Panc1 (cell line): ENCODE measurements around the gene ALG1. TPM values are rescaled to one million over a fixed set of nuclear protein-coding genes. Genes with fewer than 3 reads are reported as not detected.
"Not testable (repeated sequence)": the region's sequence is repeated elsewhere in the genome, so short reads cannot be mapped to it uniquely, and the experiment has no call there.

Experiments used
- ATAC-seq: fragments of 200-7000 bp; cut with Tn5 transposase; 2 replicates; pipeline ENCODE4 v1.9.1; 2020; ENCODE audit warnings: mild to moderate bottlenecking, moderate library complexity
- BruUV-seq: library from RNA; stranded (reverse); fragments of 400-500 nt; replicated peaks from 2 replicates; lab custom pipeline; 2021; lab: Mats Ljungman, UMichigan
- CTCF ChIA-PET: fragments of 300-600 bp; sonication (Branson Sonifier 250); formaldehyde crosslinking; loops from one replicate; lab custom pipeline; 2022; ENCODE audit warnings: antibody characterized with exemption; lab: Charles Lee
- POLR2A ChIA-PET: fragments of 300-600 bp; sonication (Branson Sonifier 250); formaldehyde crosslinking; loops from one replicate; lab custom pipeline; 2022; ENCODE audit warnings: antibody characterized with exemption; lab: Charles Lee
- DNase-seq: peaks from one replicate; pipeline ENCODE4 v3.0.0-alpha.2; 2010; ENCODE audit warnings: low read depth, low spot score
- H3K27ac ChIP-seq: 2 replicates; pipeline ENCODE4 v1.5.1; 2011; ENCODE audit warnings: mild to moderate bottlenecking, low read length, inconsistent platforms
- H3K27me3 ChIP-seq: fragments of 200-500 bp; sonication (Bioruptor generic); 2 replicates; pipeline ENCODE4 v1.6.0; 2014; ENCODE audit warnings: low read length, inconsistent platforms; ENCODE audit not compliant: control insufficient read depth, insufficient read depth
- H3K36me3 ChIP-seq: fragments of 200-500 bp; sonication (Bioruptor generic); 2 replicates; pipeline ENCODE4 v1.5.1; 2014; ENCODE audit warnings: inconsistent platforms, mild to moderate bottlenecking, low read length, moderate library complexity; ENCODE audit not compliant: control insufficient read depth, insufficient read depth
- H3K4me1 ChIP-seq: 2 replicates; pipeline ENCODE4 v1.5.1; 2011; ENCODE audit warnings: inconsistent platforms, mild to moderate bottlenecking, low read length, moderate library complexity; ENCODE audit not compliant: control insufficient read depth, insufficient read depth
- H3K4me3 ChIP-seq, 2 experiments: 2 replicates each; pipeline ENCODE4 v1.5.1; 2011 to 2012; ENCODE audit warnings: low read depth in 2 of 2, low read length in 2 of 2, mild to moderate bottlenecking in 2 of 2, inconsistent platforms in 1 of 2, moderate library complexity in 1 of 2
- H3K9me3 ChIP-seq: fragments of 200-500 bp; sonication (Bioruptor generic); 2 replicates; pipeline ENCODE4 v1.5.1; 2014; ENCODE audit warnings: low read depth, mild to moderate bottlenecking, inconsistent platforms, low read length, moderate library complexity; ENCODE audit not compliant: control insufficient read depth, insufficient read depth
- in situ Hi-C: cut with HindIII; loops from 2 replicates; pipeline ENCODE4 v1.10.0; 2016; ENCODE audit warnings: low sequenced_read_pairs, low pct_unique_long_range_greater_than_20kb
- intact Hi-C: fragments of 100-400 bp; cut with micrococcal nuclease; formaldehyde crosslinking; loops from one replicate; pipeline ENCODE4 v1.10.0; 2022; ENCODE audit not compliant: unreplicated experiment
- total RNA-seq: library from RNA; stranded (reverse); gene quantifications from one replicate; pipeline ENCODE4 v1.2.1, GENCODE V29; 2021; ENCODE audit not compliant: unreplicated experiment
- TF ChIP-seq, protein P1 (sequence below): fragments of 450-650 bp; IDR thresholded peaks from 2 replicates; pipeline ENCODE4 v1.5.1; 2017; ENCODE audit warnings: mild to moderate bottlenecking

ALG1 gene
- total RNA-seq, 1 experiment from 2014 or later = 46.6 TPM

DNA sequence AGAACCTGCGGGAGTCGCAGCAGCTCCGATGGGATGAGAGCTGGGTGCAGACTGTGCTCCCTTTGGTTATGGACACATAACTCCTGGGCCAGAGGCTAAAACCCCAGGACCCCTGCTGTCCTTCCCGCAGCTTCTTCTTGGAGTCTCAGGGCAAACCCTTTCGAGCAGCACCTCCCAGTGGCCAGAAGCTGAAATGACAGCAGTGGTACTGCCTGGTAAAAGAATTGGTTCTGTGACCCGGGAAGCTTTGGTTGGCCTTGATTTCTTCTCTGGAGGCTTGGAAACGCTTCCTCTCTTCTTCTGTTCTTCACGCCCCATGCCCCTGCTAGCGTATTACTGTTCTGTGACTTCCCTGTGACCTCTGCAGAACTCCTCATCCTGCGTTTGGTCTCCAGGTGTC, 13.2 kb downstream of the ALG1 start:
- in situ Hi-C loops, BruUV-seq, H3K36me3 ChIP-seq, intact Hi-C loops, H3K4me1 ChIP-seq, H3K27me3 ChIP-seq, H3K9me3 ChIP-seq, H3K4me3 ChIP-seq, H3K27ac ChIP-seq, CTCF ChIA-PET, ATAC-seq: not testable (repeated sequence)
- DNase-seq = peak; percentile 51
- TF ChIP-seq, protein P1, sequence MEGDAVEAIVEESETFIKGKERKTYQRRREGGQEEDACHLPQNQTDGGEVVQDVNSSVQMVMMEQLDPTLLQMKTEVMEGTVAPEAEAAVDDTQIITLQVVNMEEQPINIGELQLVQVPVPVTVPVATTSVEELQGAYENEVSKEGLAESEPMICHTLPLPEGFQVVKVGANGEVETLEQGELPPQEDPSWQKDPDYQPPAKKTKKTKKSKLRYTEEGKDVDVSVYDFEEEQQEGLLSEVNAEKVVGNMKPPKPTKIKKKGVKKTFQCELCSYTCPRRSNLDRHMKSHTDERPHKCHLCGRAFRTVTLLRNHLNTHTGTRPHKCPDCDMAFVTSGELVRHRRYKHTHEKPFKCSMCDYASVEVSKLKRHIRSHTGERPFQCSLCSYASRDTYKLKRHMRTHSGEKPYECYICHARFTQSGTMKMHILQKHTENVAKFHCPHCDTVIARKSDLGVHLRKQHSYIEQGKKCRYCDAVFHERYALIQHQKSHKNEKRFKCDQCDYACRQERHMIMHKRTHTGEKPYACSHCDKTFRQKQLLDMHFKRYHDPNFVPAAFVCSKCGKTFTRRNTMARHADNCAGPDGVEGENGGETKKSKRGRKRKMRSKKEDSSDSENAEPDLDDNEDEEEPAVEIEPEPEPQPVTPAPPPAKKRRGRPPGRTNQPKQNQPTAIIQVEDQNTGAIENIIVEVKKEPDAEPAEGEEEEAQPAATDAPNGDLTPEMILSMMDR = peak; percentile 89
- POLR2A ChIA-PET = interaction anchor here (0.6 kb wide), 1 partner anchor 64 kb away, joined by 3 read pairs; no protein-coding TSS in a partner anchor

DNA sequence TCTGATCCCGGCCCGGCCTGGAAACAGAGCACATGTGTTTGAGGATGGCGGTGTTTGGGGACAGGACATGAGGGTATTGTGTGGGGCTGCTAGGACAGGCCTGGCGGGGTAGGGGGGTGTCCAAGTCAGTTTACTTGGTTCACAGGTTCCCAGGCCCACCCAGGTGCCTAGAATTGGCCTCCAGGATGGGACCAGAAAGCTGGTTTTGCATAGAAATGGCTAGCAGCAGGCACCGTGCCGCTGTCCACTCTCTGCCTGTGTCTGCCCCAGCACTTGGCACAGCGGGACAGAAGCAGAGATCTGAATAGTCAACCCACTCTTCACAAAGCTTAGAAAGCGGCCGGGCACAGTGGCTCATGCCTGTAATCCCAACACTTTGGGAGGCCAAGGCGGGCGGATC, 14.1 kb downstream of the ALG1 start:
- H3K4me3 ChIP-seq, DNase-seq, H3K4me1 ChIP-seq, H3K27me3 ChIP-seq, POLR2A ChIA-PET, in situ Hi-C loops, intact Hi-C loops, H3K36me3 ChIP-seq, H3K9me3 ChIP-seq, H3K27ac ChIP-seq, BruUV-seq, ATAC-seq: not testable (repeated sequence)
- CTCF ChIA-PET = interaction anchor here (0.6 kb wide), 1 partner anchor 1953 kb away, joined by 8 read pairs; no protein-coding TSS in a partner anchor

DNA sequence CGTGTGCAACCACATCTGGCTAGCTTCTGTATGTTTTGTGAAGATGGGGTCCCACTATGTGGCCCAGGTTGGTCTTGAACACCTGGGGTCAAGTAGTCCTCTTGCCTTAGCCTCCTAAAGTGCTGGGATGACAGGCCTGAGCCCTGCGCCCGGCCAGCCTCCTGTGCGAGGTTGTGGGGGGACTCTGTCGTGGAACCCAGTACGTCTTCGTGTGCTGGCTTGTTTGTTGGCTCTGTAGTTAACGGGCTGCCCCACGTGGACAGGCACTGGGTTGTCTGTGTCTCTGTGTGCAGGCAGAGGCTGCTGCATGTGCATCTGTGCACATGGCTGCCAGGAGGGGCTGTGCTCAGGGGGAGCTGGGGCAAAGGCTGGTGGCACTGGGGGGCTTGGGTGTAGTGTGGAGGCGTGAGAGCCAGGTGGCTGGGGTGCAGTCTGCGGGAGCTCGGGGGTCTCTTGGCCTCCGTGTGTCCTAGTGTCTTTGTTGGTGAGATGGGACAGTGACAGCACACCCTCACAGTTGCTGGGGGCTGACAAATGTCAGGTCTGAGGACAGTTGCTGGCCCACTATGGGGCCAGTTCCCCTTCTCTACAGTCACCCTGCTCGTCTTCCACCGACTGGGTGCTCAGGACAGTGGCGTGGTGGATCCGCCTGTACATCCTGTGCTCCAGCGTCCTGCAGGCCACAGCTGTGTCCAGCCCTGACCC, 16.6 kb downstream of the ALG1 start:
- H3K27ac ChIP-seq, CTCF ChIA-PET, POLR2A ChIA-PET, H3K9me3 ChIP-seq, in situ Hi-C loops, H3K27me3 ChIP-seq, intact Hi-C loops, H3K36me3 ChIP-seq, H3K4me3 ChIP-seq, ATAC-seq, H3K4me1 ChIP-seq, DNase-seq, BruUV-seq: not testable (repeated sequence)

DNA sequence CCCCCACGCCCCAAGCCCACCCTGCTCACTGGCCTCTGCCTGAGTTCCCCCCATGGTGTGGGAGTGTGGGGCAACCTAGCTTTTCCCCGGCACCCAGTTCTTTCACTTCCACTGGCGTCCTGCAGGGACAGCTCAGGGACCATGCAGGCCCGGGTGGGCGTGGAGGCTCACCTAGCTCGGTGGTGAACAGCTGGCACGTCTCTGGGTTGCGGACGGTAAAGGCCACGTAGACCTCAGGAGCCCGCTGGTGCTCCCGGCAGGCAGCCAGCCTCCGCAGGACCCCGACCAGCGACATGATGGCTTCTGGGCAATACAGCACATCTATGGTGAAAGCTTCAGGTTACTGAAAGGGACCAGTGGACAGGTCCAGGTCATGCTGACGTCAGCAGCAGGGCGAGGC, 17.3 kb downstream of the ALG1 start:
- POLR2A ChIA-PET, intact Hi-C loops, H3K27me3 ChIP-seq, ATAC-seq, H3K4me1 ChIP-seq, in situ Hi-C loops, H3K27ac ChIP-seq, BruUV-seq, H3K4me3 ChIP-seq, CTCF ChIA-PET, DNase-seq, H3K9me3 ChIP-seq, H3K36me3 ChIP-seq: not testable (repeated sequence)

DNA sequence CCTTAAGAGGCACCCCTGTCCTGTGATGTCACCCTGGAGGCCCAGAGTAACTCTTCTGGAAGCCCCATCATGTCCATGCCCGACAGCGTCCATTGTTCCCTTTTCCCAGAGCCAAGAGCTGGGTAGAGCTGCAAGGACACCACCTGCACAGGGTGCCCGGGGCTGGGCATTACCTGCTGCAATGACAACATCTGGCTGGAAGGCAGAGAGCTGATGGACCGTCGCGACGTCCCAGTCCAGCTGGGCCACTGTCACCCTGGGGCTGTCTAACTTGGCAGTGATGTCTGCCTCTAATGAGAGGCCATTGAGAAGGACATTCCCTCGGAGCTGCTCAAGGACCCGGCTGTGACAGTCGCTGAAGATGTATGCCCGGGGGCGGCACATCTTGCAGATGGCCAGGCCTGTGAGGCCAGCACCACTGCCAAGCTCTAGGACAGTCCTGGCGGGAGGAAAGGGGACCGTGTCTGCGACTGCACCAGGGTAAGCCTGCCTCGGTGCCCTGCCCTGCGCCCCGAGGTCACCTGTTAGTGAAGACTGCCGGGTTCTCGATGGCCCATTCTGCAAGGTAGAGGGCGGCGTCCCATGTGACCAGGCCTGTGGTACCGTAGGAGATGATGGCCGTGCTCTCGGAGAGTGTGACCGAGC, 18.4 kb downstream of the ALG1 start:
- CTCF ChIA-PET, H3K4me1 ChIP-seq, BruUV-seq, POLR2A ChIA-PET, H3K36me3 ChIP-seq, H3K27me3 ChIP-seq, in situ Hi-C loops, H3K4me3 ChIP-seq, intact Hi-C loops, DNase-seq, ATAC-seq, H3K27ac ChIP-seq, H3K9me3 ChIP-seq: not testable (repeated sequence)

DNA sequence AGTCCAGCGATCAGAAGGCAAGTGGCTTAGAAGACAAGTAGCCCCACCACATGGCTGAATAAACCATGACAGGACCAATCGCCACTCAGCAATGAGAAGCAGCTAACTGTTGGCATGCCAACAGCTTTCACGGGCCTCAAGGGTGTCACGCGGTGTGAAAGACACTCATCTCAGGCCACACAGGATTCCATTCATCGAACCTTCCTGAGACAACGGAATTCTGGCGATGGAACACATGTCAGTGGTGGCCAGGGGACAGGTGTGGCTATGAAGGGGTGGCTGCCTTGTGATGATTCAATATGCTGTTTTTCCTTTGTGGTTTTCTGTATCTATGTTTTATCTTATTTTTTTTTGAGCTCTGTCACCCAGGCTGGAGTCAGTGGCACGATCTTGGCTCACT, 18.9 kb downstream of the ALG1 start:
- intact Hi-C loops, H3K4me1 ChIP-seq, H3K36me3 ChIP-seq, H3K9me3 ChIP-seq, BruUV-seq, H3K27ac ChIP-seq, DNase-seq, in situ Hi-C loops, H3K4me3 ChIP-seq, ATAC-seq, H3K27me3 ChIP-seq: not testable (repeated sequence)
- CTCF ChIA-PET = interaction anchor here (0.6 kb wide), 1 partner anchor 87 kb away, joined by 3 read pairs; no protein-coding TSS in a partner anchor
- POLR2A ChIA-PET = interaction anchor here (0.6 kb wide), 1 partner anchor 351 kb away, joined by 6 read pairs; no protein-coding TSS in a partner anchor
